ENCODE measurements around the gene CASD1. TPM values are rescaled to one million over a fixed set of nuclear protein-coding genes. Genes with fewer than 3 reads are reported as not detected.

Gene CASD1
- total RNA-seq, 1 experiment from 2014 or later = 5.8 TPM

GRCh38 chr7:94478648-94479214 is 30.9 kb upstream of the CASD1 start:
- CTCF ChIA-PET = no interaction called here
- H3K36me3 ChIP-seq (ENCODE audit: control insufficient read depth in 1 of 2, insufficient read depth in 2 of 2, low read length in 2 of 2) = no peaks in the 10 kb centered on the region
- no peaks in the 10 kb centered on the region for H3K27me3 ChIP-seq (ENCODE audit: insufficient read depth, low read length)
- TF ChIP-seq SP1 (IDR thresholded peaks at IDR 0.05; ENCODE audit: low read depth) = no peak
- no peak for TF ChIP-seq ATF3 (IDR thresholded peaks at IDR 0.05)
- ATAC-seq = no peak
- no peaks in the 10 kb centered on the region for H4K20me1 ChIP-seq (ENCODE audit: insufficient read depth)
- no TSS peak for BruUV-seq (replicated peaks)
- no peaks in the 10 kb centered on the region for H3K79me2 ChIP-seq (ENCODE audit: insufficient read depth, low read length)
- H3K9me2 ChIP-seq (ENCODE audit: insufficient read depth) = no peaks in the 10 kb centered on the region
- no peaks in the 10 kb centered on the region for H3K9me3 ChIP-seq (ENCODE audit: control insufficient read depth in 1 of 2, insufficient read depth in 1 of 2, low read depth in 1 of 2, low read length in 2 of 2)
- H3K27ac ChIP-seq (ENCODE audit: low read depth, low read length) = no peak overlapping the region
- intact Hi-C loops (cut with micrococcal nuclease) = no loop called here
- POLR2A ChIA-PET = no interaction called here
- H3K4me2 ChIP-seq (ENCODE audit: low read length) = no peak overlapping the region
- H3K9ac ChIP-seq (ENCODE audit: low read length) = no peak overlapping the region
- H2AFZ ChIP-seq (ENCODE audit: low read depth, low read length, poor library complexity, severe bottlenecking) = no peak overlapping the region
- no peaks in the 10 kb centered on the region for H3K4me1 ChIP-seq (ENCODE audit: control insufficient read depth in 1 of 2, insufficient read depth in 2 of 2, low read length in 2 of 2)
- no peak for DNase-seq (ENCODE audit: low read depth, low spot score)
- RAD21 ChIA-PET (ENCODE audit: low non-redundant PET in 1 of 2, low total read pairs in 2 of 2, uncharacterized antibody in 2 of 2, unreplicated experiment in 2 of 2) = no interaction called here
- no peak overlapping the region for H3K4me3 ChIP-seq (replicated peaks in 1 of 2; ENCODE audit: low read depth in 1 of 2, low read length in 2 of 2)

GRCh38 chr7:94481279-94481678 is 28.3 kb upstream of the CASD1 start:
- RAD21 ChIA-PET (ENCODE audit: low non-redundant PET in 1 of 2, low total read pairs in 2 of 2, uncharacterized antibody in 2 of 2, unreplicated experiment in 2 of 2) = no interaction called here
- Histone ChIP-seq H3K36me3 (ENCODE audit: control insufficient read depth in 1 of 2, insufficient read depth in 2 of 2, low read length in 2 of 2) (no peaks in the 10 kb centered on the region), H3K4me2 (ENCODE audit: low read length) (no peak overlapping the region), H3K9ac (ENCODE audit: low read length) (no peak overlapping the region), H3K9me2 (ENCODE audit: insufficient read depth) (no peaks in the 10 kb centered on the region), H2AFZ (ENCODE audit: low read depth, low read length, poor library complexity, severe bottlenecking) (no peak overlapping the region), H3K4me1 (ENCODE audit: control insufficient read depth in 1 of 2, insufficient read depth in 2 of 2, low read length in 2 of 2) (no peaks in the 10 kb centered on the region), H3K9me3 (ENCODE audit: control insufficient read depth in 1 of 2, insufficient read depth in 1 of 2, low read depth in 1 of 2, low read length in 2 of 2) (no peaks in the 10 kb centered on the region), H3K27ac (ENCODE audit: low read depth, low read length) (no peak overlapping the region), H4K20me1 (ENCODE audit: insufficient read depth) (no peaks in the 10 kb centered on the region), H3K27me3 (ENCODE audit: insufficient read depth, low read length) (no peaks in the 10 kb centered on the region), H3K4me3 (replicated peaks in 1 of 2; ENCODE audit: low read depth in 1 of 2, low read length in 2 of 2) (no peak overlapping the region), H3K79me2 (ENCODE audit: insufficient read depth, low read length) (no peaks in the 10 kb centered on the region)
- CTCF ChIA-PET = no interaction called here
- ATAC-seq (no peak), DNase-seq (ENCODE audit: low read depth, low spot score) (no peak)
- no TSS peak for BruUV-seq (replicated peaks)
- TF ChIP-seq CEBPB (IDR thresholded peaks at IDR 0.05; ENCODE audit: low read depth) (no peak), RAD21 (IDR thresholded peaks at IDR 0.05; ENCODE audit: low read depth) (no peak), SP1 (IDR thresholded peaks at IDR 0.05; ENCODE audit: low read depth) (no peak), ELF1 (IDR thresholded peaks at IDR 0.05; ENCODE audit: borderline replicate concordance, low read depth) (no peak), CBX3 (IDR thresholded peaks at IDR 0.05; ENCODE audit: low read depth) (no peak), EZH2phosphoT487 (IDR thresholded peaks at IDR 0.05; ENCODE audit: borderline replicate concordance) (no peak), POLR2AphosphoS5 (IDR thresholded peaks at IDR 0.05; ENCODE audit: low read depth, low read length) (no peak), POLR2A (IDR thresholded peaks at IDR 0.05; ENCODE audit: borderline replicate concordance, extremely low read depth, insufficient read depth, insufficient read length) (no peak), JUND (IDR thresholded peaks at IDR 0.05) (no peak), FOSL1 (IDR thresholded peaks at IDR 0.05; ENCODE audit: low read depth) (no peak), SIN3A (IDR thresholded peaks at IDR 0.05; ENCODE audit: low read depth) (no peak), EGR1 (IDR thresholded peaks at IDR 0.05; ENCODE audit: low read depth) (no peak), YY1 (IDR thresholded peaks at IDR 0.05; ENCODE audit: extremely low read depth, insufficient replicate concordance, low read depth, low read length) (no peak), CTCF (IDR thresholded peaks at IDR 0.05 in 2 of 3, conservative IDR thresholded peaks at IDR 0.05 in 1 of 3; ENCODE audit: borderline replicate concordance in 1 of 3, insufficient read depth in 1 of 3, low read depth in 2 of 3, low read length in 2 of 3) (no peak), ZNF274 (IDR thresholded peaks at IDR 0.05; ENCODE audit: low read depth, low read length) (no peak), SRF (IDR thresholded peaks at IDR 0.05; ENCODE audit: low read depth) (no peak)
- TF ChIP-seq, protein P1, sequence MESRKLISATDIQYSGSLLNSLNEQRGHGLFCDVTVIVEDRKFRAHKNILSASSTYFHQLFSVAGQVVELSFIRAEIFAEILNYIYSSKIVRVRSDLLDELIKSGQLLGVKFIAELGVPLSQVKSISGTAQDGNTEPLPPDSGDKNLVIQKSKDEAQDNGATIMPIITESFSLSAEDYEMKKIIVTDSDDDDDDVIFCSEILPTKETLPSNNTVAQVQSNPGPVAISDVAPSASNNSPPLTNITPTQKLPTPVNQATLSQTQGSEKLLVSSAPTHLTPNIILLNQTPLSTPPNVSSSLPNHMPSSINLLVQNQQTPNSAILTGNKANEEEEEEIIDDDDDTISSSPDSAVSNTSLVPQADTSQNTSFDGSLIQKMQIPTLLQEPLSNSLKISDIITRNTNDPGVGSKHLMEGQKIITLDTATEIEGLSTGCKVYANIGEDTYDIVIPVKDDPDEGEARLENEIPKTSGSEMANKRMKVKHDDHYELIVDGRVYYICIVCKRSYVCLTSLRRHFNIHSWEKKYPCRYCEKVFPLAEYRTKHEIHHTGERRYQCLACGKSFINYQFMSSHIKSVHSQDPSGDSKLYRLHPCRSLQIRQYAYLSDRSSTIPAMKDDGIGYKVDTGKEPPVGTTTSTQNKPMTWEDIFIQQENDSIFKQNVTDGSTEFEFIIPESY (IDR thresholded peaks at IDR 0.05; ENCODE audit: extremely low read depth, insufficient replicate concordance, low read length) = no peak
- TF ChIP-seq, protein P2, sequence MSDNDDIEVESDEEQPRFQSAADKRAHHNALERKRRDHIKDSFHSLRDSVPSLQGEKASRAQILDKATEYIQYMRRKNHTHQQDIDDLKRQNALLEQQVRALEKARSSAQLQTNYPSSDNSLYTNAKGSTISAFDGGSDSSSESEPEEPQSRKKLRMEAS (IDR thresholded peaks at IDR 0.05) = no peak
- POLR2A ChIA-PET = no interaction called here
- intact Hi-C loops (cut with micrococcal nuclease) = no loop called here
